Cardiac muscle cell (in vitro differentiated cells and primary cell): ENCODE results near the gene HIVEP2. TPM values are rescaled to one million over a fixed set of nuclear protein-coding genes. Genes with fewer than 3 reads are reported as not detected.
A peak's percentile ranks its signal among the peaks of the same experiment; 100 is the strongest.

Experiments used
- DNase-seq, 2 donors: peaks; one replicate each; pipeline versions ENCODE4 v3.0.0 to v3.0.0-alpha.2; 2010 to 2017; ENCODE audit warnings: low read depth in 1 of 2, low spot score in 1 of 2
- H3K27ac ChIP-seq: fragments of 200-600 bp; sonication (generic); 2 replicates; pipeline ENCODE4 v1.5.1; 2016
- H3K27me3 ChIP-seq: fragments of 200-600 bp; sonication (generic); 2 replicates; pipeline ENCODE4 v1.6.0; 2016; ENCODE audit warnings: control low read depth
- H3K36me3 ChIP-seq: fragments of 200-600 bp; sonication (generic); 2 replicates; pipeline ENCODE4 v1.5.1; 2016; ENCODE audit warnings: control low read depth
- H3K4me1 ChIP-seq: fragments of 200-600 bp; sonication (generic); 2 replicates; pipeline ENCODE4 v1.8.1; 2017; ENCODE audit warnings: low read depth, mild to moderate bottlenecking, mixed run types
- H3K4me3 ChIP-seq: fragments of 200-600 bp; sonication (generic); 2 replicates; pipeline ENCODE4 v1.5.1; 2016; ENCODE audit warnings: mild to moderate bottlenecking
- H3K9me3 ChIP-seq: fragments of 200-600 bp; sonication (generic); 2 replicates; pipeline ENCODE4 v1.5.1; 2017; ENCODE audit warnings: low read depth, mild to moderate bottlenecking, control low read depth
- CTCF ChIP-seq: IDR thresholded peaks from 2 replicates; pipeline ENCODE4 v1.5.1; 2012; ENCODE audit warnings: low read depth, mild to moderate bottlenecking, low read length
- polyA plus RNA-seq: library from polyadenylated mRNA; unstranded; fragments of >200 nt; fragmentation: Nextera tagmentation; extraction: Ambion mirVana; gene quantifications from 2 replicates; pipeline ENCODE4 v1.2.1, GENCODE V29; 2016
- total RNA-seq: library from RNA; depleted of rRNA; stranded (reverse); fragments of >200 nt; gene quantifications from 2 replicates; pipeline ENCODE4 v1.2.3, GENCODE V29; 2016

The HIVEP2 gene
- total and polyA plus RNA-seq, 2 experiments from 2014 or later, result 3.6 to 18.0 TPM

- H3K9me3 ChIP-seq, result no peaks in the 10 kb centered on the region
- peaks cover 28% of the 10 kb centered on the region for H3K4me1 ChIP-seq
- DNase-seq, result no peak
- H3K27ac ChIP-seq, result no peak overlapping the region
- H3K36me3 ChIP-seq, result no peaks in the 10 kb centered on the region
- TF ChIP-seq CTCF, result no peak
- no peak overlapping the region for H3K4me3 ChIP-seq
- H3K27me3 ChIP-seq, result no peaks in the 10 kb centered on the region
Observed at GRCh38 chr6:142880201-142880600, 64.8 kb downstream of the HIVEP2 start.

GRCh38 chr6:142879527-142879926, 65.4 kb downstream of the HIVEP2 start:
- no peaks in the 10 kb centered on the region for H3K9me3 ChIP-seq
- DNase-seq, result no peak
- TF ChIP-seq CTCF, result no peak
- H3K27ac ChIP-seq, result no peak overlapping the region
- no peaks in the 10 kb centered on the region for H3K27me3 ChIP-seq
- no peaks in the 10 kb centered on the region for H3K36me3 ChIP-seq
- H3K4me1 ChIP-seq, result peaks cover 29% of the 10 kb centered on the region
- H3K4me3 ChIP-seq, result no peak overlapping the region

GRCh38 chr6:142879076-142879475, 65.9 kb downstream of the HIVEP2 start:
- no peaks in the 10 kb centered on the region for H3K36me3 ChIP-seq
- no peak overlapping the region for H3K27ac ChIP-seq
- no peak for TF ChIP-seq CTCF
- H3K27me3 ChIP-seq, result no peaks in the 10 kb centered on the region
- H3K4me1 ChIP-seq, result peaks cover 29% of the 10 kb centered on the region
- H3K9me3 ChIP-seq, result no peaks in the 10 kb centered on the region
- DNase-seq, result no peak
- H3K4me3 ChIP-seq, result no peak overlapping the region

GRCh38 chr6:142878407-142878806, 66.6 kb downstream of the HIVEP2 start:
- Histone ChIP-seq H3K9me3 (no peaks in the 10 kb centered on the region), H3K36me3 (no peaks in the 10 kb centered on the region), H3K4me1 (peaks cover 30% of the 10 kb centered on the region), H3K27me3 (no peaks in the 10 kb centered on the region), H3K27ac (peak overlapping the region; percentile 34), H3K4me3 (no peak overlapping the region)
- no peak for TF ChIP-seq CTCF
- DNase-seq, result no peak

- TF ChIP-seq CTCF, result no peak
- H3K36me3 ChIP-seq, result no peaks in the 10 kb centered on the region
- no peaks in the 10 kb centered on the region for H3K27me3 ChIP-seq
- no peaks in the 10 kb centered on the region for H3K9me3 ChIP-seq
- H3K4me3 ChIP-seq, result no peak overlapping the region
- peaks cover 41% of the 10 kb centered on the region for H3K4me1 ChIP-seq
- peak overlapping the region; percentile 92 for H3K27ac ChIP-seq
- DNase-seq, result no peak
Observed at GRCh38 chr6:142874676-142875075, 70.3 kb downstream of the HIVEP2 start.

- H3K27ac ChIP-seq, result peak overlapping the region; percentile 92
- H3K27me3 ChIP-seq, result no peaks in the 10 kb centered on the region
- no peaks in the 10 kb centered on the region for H3K9me3 ChIP-seq
- no peak overlapping the region for H3K4me3 ChIP-seq
- TF ChIP-seq CTCF, result no peak
- peaks cover 62% of the 10 kb centered on the region for H3K4me1 ChIP-seq
- DNase-seq, result peak in 1 of 2 donors; percentile 62
- H3K36me3 ChIP-seq, result no peaks in the 10 kb centered on the region
Observed at GRCh38 chr6:142872376-142872775, 72.6 kb downstream of the HIVEP2 start.
